HepG2 (cell line): ENCODE data around the gene ETHE1. TPM values are rescaled to one million over a fixed set of nuclear protein-coding genes. Genes with fewer than 3 reads are reported as not detected.

Experiments
- AKAP8 ChIP-seq: sonication (generic); formaldehyde crosslinking; IDR thresholded peaks from 2 replicates; pipeline ENCODE4 v1.5.1; 2020; ENCODE audit warnings: mild to moderate bottlenecking, missing genetic modification reagents
- ARID3A ChIP-seq: IDR thresholded peaks from 2 replicates; pipeline ENCODE4 v1.6.1; 2012; ENCODE audit warnings: low read depth, low read length, improper control_type of control experiment
- HIVEP1 ChIP-seq: sonication (generic); formaldehyde crosslinking; IDR thresholded peaks from 2 replicates; pipeline ENCODE4 v1.4.0; 2020; ENCODE audit warnings: mild to moderate bottlenecking, missing genetic modification reagents
- JARID2 ChIP-seq: sonication (generic); formaldehyde crosslinking; IDR thresholded peaks from 2 replicates; pipeline ENCODE4 v1.8.1; 2023; ENCODE audit warnings: missing genetic modification reagents, inconsistent platforms; ENCODE audit not compliant: insufficient replicate concordance
- KMT2B ChIP-seq: IDR thresholded peaks from 2 replicates; pipeline ENCODE4 v1.6.1; 2016; ENCODE audit warnings: missing genetic modification reagents, missing compliant biosample characterization
- NONO ChIP-seq, 2 experiments: fragments of 450-650 bp in 1 of 2; sonication (generic) in 1 of 2; formaldehyde crosslinking in 1 of 2; IDR thresholded peaks in 1 of 2; conservative IDR thresholded peaks in 1 of 2; 2 replicates each; pipeline versions ENCODE4 v1.6.1 to v1.8.0; 2017 to 2022; ENCODE audit warnings: mild to moderate bottlenecking in 1 of 2, missing genetic modification reagents in 1 of 2, moderate library complexity in 1 of 2
- PAF1 ChIP-seq: IDR thresholded peaks from 2 replicates; pipeline ENCODE4 v1.6.1; 2016; ENCODE audit warnings: missing genetic modification reagents, missing compliant biosample characterization
- POGZ ChIP-seq: sonication (generic); formaldehyde crosslinking; IDR thresholded peaks from 2 replicates; pipeline ENCODE4 v1.4.0; 2020; ENCODE audit warnings: mild to moderate bottlenecking, missing genetic modification reagents
- TFDP1 ChIP-seq: IDR thresholded peaks from 2 replicates; pipeline ENCODE4 v1.6.1; 2016; ENCODE audit warnings: missing compliant biosample characterization, missing genetic modification reagents, borderline replicate concordance
- ZNF546 ChIP-seq: sonication (generic); formaldehyde crosslinking; conservative IDR thresholded peaks from 2 replicates; pipeline ENCODE4 v1.8.1; 2023; ENCODE audit warnings: mild to moderate bottlenecking, missing genetic modification reagents
- ZNF687 ChIP-seq: sonication (generic); formaldehyde crosslinking; IDR thresholded peaks from 2 replicates; pipeline ENCODE4 v1.5.1; 2020; ENCODE audit warnings: mild to moderate bottlenecking, missing genetic modification reagents, moderate library complexity
- ZNF713 ChIP-seq: sonication (generic); formaldehyde crosslinking; IDR thresholded peaks from 2 replicates; pipeline ENCODE4 v1.4.0; 2020; ENCODE audit warnings: mild to moderate bottlenecking, missing genetic modification reagents
- polyA plus RNA-seq, 8 experiments: library from polyadenylated mRNA; depleted of rRNA in 3 of 8; stranded (reverse) in 7 of 8; unstranded in 1 of 8; fragments of >200 nt; fragmentation: Illumina TruSeq in 4 of 8; extraction: Trizol in 4 of 8; gene quantifications; 2 replicates each; pipeline versions ENCODE4 v1.2.1 to v1.2.3, GENCODE V29; 2011 to 2016; ENCODE audit warnings: low read depth in 4 of 8, missing spikeins in 1 of 8, mixed read lengths in 1 of 8; ENCODE audit not compliant: insufficient read depth in 1 of 8
- total RNA-seq, 5 experiments: library from RNA; depleted of rRNA; stranded (reverse); fragments of >200 nt; fragmentation: Illumina TruSeq; extraction: Trizol; gene quantifications; 2 replicates each; pipeline ENCODE4 v1.2.3, GENCODE V29; 2016; ENCODE audit warnings: low read depth in 1 of 5
- TF ChIP-seq, protein P1 (sequence below): sonication (generic); formaldehyde crosslinking; IDR thresholded peaks from 2 replicates; pipeline ENCODE4 v1.4.0; 2020; ENCODE audit warnings: missing genetic modification reagents, borderline replicate concordance
- TF ChIP-seq, protein P2 (sequence below): sonication (generic); formaldehyde crosslinking; IDR thresholded peaks from 2 replicates; pipeline ENCODE4 v1.9.0; 2022; ENCODE audit warnings: missing genetic modification reagents, mild to moderate bottlenecking, borderline replicate concordance

ETHE1 gene
- total and polyA plus RNA-seq, 2 of the 13 experiments (the other 11 are each of a cell fraction or from before 2014, with no cell fraction given) = 32.5 to 58.4 TPM

GRCh38 chr19:43532962-43533545 is 6.1 kb upstream of the ETHE1 start, which contains the start of gene ZNF575 (continued):
- TF ChIP-seq ARID3A = no peak
- TF ChIP-seq JARID2 = no peak
- no peak for TF ChIP-seq ZNF546
- TF ChIP-seq, protein P1, sequence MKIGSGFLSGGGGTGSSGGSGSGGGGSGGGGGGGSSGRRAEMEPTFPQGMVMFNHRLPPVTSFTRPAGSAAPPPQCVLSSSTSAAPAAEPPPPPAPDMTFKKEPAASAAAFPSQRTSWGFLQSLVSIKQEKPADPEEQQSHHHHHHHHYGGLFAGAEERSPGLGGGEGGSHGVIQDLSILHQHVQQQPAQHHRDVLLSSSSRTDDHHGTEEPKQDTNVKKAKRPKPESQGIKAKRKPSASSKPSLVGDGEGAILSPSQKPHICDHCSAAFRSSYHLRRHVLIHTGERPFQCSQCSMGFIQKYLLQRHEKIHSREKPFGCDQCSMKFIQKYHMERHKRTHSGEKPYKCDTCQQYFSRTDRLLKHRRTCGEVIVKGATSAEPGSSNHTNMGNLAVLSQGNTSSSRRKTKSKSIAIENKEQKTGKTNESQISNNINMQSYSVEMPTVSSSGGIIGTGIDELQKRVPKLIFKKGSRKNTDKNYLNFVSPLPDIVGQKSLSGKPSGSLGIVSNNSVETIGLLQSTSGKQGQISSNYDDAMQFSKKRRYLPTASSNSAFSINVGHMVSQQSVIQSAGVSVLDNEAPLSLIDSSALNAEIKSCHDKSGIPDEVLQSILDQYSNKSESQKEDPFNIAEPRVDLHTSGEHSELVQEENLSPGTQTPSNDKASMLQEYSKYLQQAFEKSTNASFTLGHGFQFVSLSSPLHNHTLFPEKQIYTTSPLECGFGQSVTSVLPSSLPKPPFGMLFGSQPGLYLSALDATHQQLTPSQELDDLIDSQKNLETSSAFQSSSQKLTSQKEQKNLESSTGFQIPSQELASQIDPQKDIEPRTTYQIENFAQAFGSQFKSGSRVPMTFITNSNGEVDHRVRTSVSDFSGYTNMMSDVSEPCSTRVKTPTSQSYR = peak; percentile 44; the same call in 1 of the 2 replicates
- TF ChIP-seq PAF1 = no peak
- no peak for TF ChIP-seq POGZ
- 0 out of 2 replicates have a peak, but pooled peaks have one; percentile 17 for TF ChIP-seq TFDP1 (CRISPR knock-in tag)
- TF ChIP-seq AKAP8 (CRISPR knock-in tag) = 0 out of 2 replicates have a peak, but pooled peaks have one; percentile 57
- no peak for TF ChIP-seq ZNF713 (CRISPR knock-in tag)
- no peak for TF ChIP-seq HIVEP1 (CRISPR knock-in tag)
- TF ChIP-seq NONO (IDR thresholded peaks at IDR 0.05) = no peak
- 0 out of 2 replicates have a peak, but pooled peaks have one; percentile 31 for TF ChIP-seq NONO (CRISPR knock-in tag; conservative IDR thresholded peaks at IDR 0.05)
- TF ChIP-seq, protein P2, sequence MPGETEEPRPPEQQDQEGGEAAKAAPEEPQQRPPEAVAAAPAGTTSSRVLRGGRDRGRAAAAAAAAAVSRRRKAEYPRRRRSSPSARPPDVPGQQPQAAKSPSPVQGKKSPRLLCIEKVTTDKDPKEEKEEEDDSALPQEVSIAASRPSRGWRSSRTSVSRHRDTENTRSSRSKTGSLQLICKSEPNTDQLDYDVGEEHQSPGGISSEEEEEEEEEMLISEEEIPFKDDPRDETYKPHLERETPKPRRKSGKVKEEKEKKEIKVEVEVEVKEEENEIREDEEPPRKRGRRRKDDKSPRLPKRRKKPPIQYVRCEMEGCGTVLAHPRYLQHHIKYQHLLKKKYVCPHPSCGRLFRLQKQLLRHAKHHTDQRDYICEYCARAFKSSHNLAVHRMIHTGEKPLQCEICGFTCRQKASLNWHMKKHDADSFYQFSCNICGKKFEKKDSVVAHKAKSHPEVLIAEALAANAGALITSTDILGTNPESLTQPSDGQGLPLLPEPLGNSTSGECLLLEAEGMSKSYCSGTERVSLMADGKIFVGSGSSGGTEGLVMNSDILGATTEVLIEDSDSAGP (CRISPR knock-in tag) = peak; percentile 58; the same call in 1 of the 2 replicates
- TF ChIP-seq ZNF687 = peak; percentile 78
- TF ChIP-seq KMT2B = no peak
